ENCODE measurements around the gene CLDN20.
"Not testable (repeated sequence)": the region's sequence is repeated elsewhere in the genome, so short reads cannot be mapped to it uniquely, and the experiment has no call there.

CLDN20 gene

GRCh38 chr6:155271145-155271544 is 7.3 kb downstream of the CLDN20 start:
- no peak for DNase-seq

GRCh38 chr6:155272353-155273232 is 8.8 kb downstream of the CLDN20 start:
- no peak for DNase-seq

- DNase-seq = no peak
These were observed 9.6 kb downstream of the CLDN20 start for GRCh38 chr6:155273431-155273830.

GRCh38 chr6:155274106-155274505 is 10.3 kb downstream of the CLDN20 start:
- DNase-seq = no peak

- no peak for DNase-seq
These were observed 10.7 kb downstream of the CLDN20 start for GRCh38 chr6:155274533-155274932.

- DNase-seq = no peak
These were observed 12.1 kb downstream of the CLDN20 start for GRCh38 chr6:155275808-155276480.

- no peak for DNase-seq
These were observed 12.8 kb downstream of the CLDN20 start for GRCh38 chr6:155276638-155277037.

- no peak for DNase-seq
These were observed 14.7 kb downstream of the CLDN20 start for GRCh38 chr6:155278319-155279049.

- DNase-seq = no peak
These were observed 21.0 kb downstream of the CLDN20 start for GRCh38 chr6:155284775-155285174.

GRCh38 chr6:155287762-155288161 is 23.9 kb downstream of the CLDN20 start:
- no peak for DNase-seq

- no peak for DNase-seq
These were observed 26.7 kb downstream of the CLDN20 start for GRCh38 chr6:155290491-155290890.

GRCh38 chr6:155291291-155291690 is 27.5 kb downstream of the CLDN20 start:
- DNase-seq = no peak

- no peak for DNase-seq
These were observed 28.9 kb downstream of the CLDN20 start for GRCh38 chr6:155292711-155293110.

GRCh38 chr6:155297669-155298068 is 33.9 kb downstream of the CLDN20 start:
- no peak for DNase-seq

GRCh38 chr6:155301867-155302266 is 38.1 kb downstream of the CLDN20 start:
- no peak for DNase-seq

- DNase-seq = no peak
These were observed 39.6 kb downstream of the CLDN20 start for GRCh38 chr6:155303361-155303870.

- no peak for DNase-seq
These were observed 43.1 kb downstream of the CLDN20 start for GRCh38 chr6:155306958-155307357.

GRCh38 chr6:155309150-155309549 is 45.3 kb downstream of the CLDN20 start:
- DNase-seq = no peak

- DNase-seq = no peak
These were observed 46.8 kb downstream of the CLDN20 start for GRCh38 chr6:155310596-155310995.

GRCh38 chr6:155311086-155311485 is 47.3 kb downstream of the CLDN20 start:
- DNase-seq = no peak

GRCh38 chr6:155311583-155311982 is 47.8 kb downstream of the CLDN20 start:
- no peak for DNase-seq

GRCh38 chr6:155312950-155313349 is 49.1 kb downstream of the CLDN20 start:
- DNase-seq = not testable (repeated sequence)

- no peak for DNase-seq
These were observed 49.8 kb downstream of the CLDN20 start for GRCh38 chr6:155313602-155314091.
